Inflammatory macrophage treated with lipopolysaccharide for 1 hour (primary cell): ENCODE results near the gene NLRP8.
"Not testable (repeated sequence)": the region's sequence is repeated elsewhere in the genome, so short reads cannot be mapped to it uniquely, and the experiment has no call there.

Experiments
- DNase-seq, 2 donors: peaks; one replicate each; pipeline ENCODE4 v3.0.0-alpha.2; 2020 to 2022

NLRP8 gene

DNA sequence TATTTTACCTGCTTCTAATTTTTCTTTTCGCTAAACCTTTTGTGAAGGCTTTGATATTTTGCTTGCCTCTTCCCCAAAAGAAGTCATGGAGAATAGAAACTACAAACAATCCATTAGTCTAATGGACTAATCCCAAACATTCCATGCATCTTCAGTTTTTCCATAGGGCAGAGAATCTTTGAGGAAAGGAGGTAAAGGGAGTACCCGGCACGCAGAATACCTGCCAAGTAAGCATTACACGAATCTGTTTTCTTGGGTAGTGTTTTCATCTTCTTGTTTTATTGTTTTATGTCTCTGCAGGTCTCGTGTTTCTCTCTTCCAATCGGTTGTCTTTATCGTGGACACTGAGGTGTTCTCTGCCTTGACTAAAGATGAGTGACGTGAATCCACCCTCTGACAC lies at the start of gene NLRP8:
Gene NLRP8 (plus strand): TSS at position 301 of the 400 bp plus-strand sequence.
- no peak for DNase-seq

DNA sequence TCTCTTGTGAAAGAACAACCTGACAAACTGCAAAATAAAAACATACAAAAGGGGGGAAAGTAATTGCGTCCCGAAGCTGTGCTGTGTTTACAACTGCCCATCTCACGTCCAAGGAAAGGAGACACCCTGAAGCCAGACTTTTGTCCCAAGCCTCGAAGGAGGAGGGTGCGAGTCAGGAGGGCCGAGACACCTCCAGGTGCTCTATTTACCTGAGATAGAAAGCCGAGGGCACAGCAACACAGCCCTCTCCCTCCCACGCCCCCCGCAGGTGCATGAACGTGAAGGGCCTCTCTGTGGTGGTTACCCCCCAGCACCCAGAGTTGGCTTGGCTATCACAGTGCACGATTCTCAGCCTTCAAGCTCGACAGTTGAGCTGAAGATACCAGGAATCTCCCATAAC lies 48.7 kb upstream of the NLRP8 start:
- no peak for DNase-seq

DNA sequence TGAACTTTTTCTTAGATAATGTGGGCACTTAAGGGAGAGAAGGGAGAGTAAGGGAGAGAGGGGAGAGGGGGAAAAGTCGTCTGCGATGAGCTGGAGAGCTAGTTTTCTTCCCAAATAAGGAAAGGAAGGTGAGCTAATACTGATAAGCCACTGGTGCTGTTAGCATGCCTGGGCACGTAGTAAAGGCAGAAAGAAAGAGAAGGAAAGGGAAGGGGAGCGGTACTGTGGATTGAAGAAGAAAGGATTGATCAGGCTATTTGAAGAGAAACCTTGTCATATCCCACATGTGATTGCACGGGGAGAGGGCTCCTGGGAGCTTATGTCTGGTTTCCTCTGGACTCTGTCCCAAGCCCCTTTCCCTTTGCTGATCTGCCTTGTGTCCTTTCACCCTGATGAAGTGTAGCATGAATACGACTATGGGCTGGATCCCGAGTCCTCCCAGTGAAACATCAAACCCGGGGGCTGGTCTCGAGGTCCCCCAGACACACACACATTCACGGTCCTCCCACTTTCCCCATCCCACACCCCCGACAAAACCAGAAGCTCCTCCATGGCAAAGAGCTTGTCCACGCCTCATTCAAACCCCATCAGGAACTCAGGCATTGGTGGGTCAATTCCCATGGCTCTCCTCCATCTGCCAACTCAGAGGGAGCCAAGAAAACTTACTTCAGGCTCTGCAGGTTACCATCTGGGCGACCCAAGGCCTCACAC lies 46.1 kb upstream of the NLRP8 start:
- no peak for DNase-seq

DNA sequence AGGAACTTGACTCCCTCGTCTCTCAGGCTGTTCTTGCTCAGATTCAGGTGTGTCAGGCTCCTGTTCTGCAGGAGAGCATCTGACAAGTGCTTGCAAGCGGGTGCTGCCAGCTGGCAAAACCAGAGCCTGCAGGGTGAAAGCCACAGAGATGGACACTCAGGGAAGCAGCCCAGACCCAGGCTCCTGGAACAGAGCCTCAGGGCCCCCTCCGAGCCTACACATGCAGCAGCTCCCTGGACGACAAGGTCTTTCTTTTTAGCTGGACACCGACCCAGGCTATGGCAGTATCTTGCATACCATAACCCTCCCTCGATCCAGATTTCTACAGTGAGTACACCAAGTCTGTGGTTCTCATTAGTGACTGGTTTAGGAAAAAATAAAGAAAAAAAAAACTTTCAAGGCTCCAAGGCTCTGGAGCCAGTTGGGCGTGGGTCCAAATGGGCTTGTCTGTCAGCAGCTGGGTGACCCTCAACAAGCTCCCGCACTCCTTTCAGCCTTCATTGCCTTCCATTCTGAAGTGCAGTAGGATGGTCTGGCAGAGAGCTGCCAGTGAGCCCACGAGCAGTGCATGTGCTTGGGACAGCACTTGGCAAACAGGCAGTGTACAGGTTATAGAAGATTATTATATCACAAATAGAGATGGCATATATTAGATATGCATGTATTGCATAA lies 45.4 kb upstream of the NLRP8 start:
- no peak for DNase-seq

DNA sequence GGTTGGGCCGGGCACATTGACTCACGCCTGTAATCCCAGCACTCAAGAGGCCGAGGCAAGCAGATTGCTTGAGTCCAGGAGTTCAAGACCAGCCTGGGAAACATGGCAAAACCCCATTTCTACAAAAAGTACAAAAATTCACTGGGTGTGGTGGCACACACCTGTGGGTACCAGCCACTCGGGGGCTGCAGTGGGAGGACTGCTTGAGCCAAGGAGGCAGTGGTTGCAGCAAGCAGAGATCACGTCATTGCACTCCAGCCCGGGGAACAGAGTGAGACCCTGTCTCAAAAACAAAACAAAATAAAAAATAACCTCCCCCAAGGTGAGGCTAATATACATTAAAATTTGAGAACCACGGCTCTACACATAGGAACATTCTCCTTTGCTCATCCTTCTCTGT lies 40.3 kb upstream of the NLRP8 start:
- DNase-seq = no peak

DNA sequence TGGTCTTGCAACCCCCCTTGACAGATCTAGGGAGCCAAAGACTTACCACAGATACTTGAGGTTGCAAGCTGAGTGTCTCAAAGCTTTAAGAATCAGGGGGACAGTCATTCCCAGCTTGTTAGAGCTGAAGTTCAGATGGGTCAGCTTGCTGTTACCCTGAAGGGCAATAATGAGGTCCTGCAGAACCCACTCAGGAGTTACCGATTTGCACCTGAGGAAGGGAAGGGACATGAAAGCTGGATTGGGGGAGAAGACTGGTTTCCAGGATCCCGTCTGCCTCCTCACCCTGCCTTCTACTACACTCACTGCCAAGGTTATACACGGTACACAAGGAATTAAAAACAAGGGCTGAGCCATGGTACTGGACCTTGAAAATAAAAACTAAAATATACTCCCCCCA lies 39.9 kb upstream of the NLRP8 start:
- no peak for DNase-seq

DNA sequence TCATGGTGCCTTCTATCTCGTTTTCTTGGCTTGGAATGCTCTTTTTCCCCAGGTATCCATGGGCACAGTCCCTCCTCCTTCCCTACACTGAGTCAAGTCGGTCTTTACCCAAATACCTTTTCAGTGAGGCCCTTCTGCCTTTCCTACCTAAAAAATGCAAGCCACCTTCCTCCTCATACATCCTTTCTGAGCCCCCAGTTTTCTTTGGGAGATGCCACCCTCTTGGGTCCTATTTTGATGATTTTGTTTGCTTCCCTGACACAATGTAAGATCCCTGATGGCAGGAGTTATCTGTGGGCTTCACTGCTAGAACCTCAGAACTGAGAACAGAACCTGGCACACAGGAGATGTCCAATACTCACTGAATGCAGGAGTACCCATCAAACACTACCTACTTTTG lies 37.8 kb upstream of the NLRP8 start:
- no peak for DNase-seq

DNA sequence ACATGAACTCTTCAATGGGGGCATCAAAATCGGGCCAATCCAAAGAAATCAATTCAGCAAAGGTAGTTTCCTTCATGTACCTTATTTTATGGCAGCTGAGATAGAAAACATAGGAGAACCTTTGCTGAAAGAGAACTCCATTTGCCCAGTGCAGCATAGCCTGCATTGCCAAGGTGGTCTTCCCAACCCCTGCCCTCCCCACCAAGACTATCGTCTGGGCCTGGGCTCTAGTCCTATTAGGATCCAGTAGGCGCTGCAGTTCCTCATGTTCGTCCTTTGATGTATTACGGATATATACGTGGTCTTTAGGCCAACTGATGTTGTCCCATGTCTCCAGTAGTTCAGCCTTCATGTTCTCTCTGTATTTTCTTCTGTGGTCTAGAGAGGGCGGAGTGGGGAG lies 34.7 kb upstream of the NLRP8 start:
- DNase-seq = no peak

DNA sequence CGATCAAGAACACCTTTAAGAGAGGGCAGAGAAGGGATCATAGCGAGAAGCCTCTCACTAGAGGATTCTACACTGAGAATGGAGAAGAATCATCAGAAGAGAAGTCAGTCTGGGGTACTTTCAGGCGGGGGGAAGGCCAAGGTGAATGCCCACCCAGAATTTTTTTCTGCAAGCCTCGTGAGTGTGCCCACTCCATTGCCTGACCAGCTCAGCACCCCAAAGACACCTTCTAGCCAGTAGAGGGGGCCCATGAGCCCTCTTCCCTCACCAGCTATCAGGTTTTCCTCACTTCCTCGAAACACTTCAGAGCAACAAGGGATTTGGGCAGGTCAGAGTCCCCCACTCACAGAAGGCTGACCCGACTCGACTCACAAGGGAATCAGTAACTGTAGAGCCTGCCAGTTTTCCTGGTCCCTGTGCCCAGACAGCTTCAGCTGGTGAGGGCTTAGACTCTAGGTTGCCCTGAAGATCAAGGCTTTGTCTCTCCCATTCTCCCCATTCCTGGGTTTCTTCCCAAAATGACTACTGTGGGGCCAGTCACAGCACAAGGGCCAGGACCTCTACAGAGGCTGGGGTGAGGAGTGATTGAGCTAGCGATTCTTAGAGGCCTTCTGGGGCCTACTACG lies 33.9 kb upstream of the NLRP8 start:
- DNase-seq = no peak

DNA sequence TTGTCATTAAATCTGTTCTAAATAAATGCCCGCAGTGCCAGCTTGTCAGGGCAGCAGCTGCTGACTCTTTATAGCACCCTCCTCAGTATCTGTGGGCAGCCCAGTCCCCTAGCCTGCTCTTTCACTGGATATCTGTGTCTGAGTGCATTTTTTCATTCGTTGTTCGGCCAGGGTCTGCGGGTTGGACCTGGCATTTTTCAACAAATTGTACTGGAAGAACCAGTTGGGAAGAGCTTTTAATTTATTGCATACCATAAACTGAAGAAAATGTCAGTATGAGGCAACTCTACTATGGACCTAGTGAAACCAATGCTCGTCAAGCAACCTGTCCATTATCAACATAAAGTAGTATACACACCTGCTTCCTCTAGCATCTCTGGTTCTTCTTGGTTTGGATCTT lies 24.1 kb upstream of the NLRP8 start:
- no peak for DNase-seq

DNA sequence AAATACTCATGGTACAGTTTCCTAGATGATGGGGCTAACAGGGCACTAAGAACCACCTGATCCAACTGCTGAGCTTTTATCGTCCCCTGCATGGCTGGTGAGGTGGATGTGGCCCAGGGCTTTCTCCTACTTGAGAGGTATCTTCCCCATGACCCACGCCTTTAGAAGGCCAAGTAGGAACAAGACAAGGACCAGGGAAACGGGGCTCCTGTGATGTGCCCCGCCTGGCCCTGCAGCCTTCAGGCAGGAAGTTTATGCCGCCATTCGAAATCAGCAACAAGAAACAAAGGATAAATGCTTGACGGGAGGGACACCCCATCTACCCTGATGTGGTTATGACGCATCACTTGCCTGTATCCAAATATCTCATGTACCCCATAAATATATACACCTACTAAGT lies 19.6 kb upstream of the NLRP8 start:
- no peak for DNase-seq

DNA sequence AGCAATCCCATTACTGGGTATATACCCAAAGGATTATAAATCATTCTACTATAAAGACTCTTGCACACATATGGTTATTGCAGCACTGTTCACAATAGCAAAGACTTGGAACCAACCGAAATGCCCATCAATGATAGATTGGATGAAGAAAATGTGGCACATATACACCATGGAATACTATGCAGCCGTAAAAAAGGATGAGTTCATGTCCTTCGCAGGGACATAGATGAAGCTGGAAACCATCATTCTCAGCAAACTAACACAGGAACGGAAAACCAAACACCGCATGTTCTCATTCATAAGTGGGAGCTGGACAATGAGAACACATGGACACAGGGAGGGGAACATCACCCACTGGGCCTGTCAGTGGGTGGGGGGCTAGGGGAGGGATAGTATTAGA lies 18.4 kb upstream of the NLRP8 start:
- not testable (repeated sequence) for DNase-seq

DNA sequence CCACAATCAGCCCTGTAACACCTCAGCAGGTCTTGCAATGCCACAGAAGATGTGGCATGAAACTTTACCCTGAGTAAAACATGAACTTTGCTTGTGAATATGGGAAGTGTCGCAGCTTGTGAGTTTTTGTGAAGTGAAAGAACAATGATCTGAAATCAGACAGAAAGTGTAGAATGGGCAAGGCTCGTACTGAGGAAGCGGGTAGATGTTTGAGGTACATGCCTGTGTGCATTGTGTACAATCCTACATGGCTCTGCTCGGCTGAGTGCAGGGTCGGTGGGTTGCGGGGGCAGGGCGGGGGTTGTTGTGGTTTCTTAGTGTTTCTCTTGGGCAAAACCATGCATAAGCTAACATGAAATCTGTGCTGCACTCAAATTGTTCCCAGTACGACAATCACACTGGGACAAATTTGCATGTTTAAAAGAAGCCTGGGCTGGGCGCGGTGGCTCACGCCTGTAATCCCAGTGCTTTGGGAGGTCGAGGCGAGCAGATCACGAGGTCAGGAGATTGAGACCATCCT lies 16.6 kb upstream of the NLRP8 start:
- no peak for DNase-seq

DNA sequence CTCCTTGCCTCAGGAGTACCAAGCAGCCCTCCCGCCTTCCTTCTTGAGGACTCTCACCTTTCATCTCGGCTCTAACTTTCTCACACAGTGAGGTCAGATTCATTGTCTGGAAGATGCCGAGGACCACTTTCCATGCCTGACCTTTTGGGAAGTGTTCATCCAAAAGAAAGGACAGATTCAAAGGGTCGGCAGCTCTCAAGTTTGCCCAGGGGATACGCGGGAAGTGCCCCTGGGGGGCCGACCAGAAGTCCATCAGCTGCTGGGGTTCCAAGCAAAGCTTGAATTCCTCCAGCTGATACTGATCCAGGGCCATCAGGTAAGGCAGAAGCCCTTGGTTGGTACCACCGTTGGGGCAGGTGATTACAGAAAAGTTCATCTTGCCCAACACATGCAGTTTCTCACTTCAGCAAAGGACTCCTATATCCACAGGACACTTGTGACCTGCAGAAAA lies 15.7 kb upstream of the NLRP8 start, which contains the start of gene NLRP13:
Gene NLRP13 (minus strand): TSS at position 401 of the 451 bp plus-strand sequence. CDS start 25 bp downstream, at position 376.
- DNase-seq = no peak

DNA sequence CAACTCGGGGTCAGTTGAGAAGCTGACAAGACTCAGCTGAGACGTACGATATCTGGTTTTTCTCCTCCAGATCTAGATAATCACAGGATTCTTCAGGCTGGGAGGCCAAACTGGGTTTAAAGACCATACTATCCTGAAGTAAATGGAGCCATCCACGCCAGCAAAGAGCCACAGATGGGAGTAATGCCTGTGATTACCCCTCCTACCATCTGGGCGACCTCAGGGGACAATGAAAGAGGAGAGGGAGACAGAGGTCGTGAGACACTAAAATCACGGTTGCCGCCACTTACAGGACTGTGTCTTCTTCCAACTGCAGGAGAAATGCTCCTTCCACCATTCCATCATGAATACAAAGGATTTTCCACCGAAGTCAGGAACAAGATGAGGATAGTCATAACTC lies 12.4 kb upstream of the NLRP8 start:
- DNase-seq = no peak

DNA sequence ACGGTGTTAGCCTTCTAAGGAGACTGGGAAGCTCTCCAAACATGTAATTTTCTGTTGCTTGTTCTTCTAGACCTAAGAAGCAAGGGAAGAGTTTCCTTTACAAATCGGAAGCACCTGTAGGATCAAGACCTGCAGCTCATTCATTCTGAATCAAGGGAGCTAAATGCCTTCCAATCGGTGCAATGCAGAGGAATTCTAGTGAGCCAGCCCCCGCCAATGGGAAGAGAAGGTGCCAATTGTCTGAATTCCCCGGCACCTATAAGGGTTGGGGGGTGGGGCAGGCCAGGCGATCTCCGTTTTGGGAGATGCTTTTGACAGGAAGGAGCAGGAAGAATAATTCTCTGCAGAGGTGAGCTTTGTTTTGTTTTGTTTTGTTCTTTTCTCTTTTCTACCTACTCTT lies 8.4 kb upstream of the NLRP8 start:
- no peak for DNase-seq

DNA sequence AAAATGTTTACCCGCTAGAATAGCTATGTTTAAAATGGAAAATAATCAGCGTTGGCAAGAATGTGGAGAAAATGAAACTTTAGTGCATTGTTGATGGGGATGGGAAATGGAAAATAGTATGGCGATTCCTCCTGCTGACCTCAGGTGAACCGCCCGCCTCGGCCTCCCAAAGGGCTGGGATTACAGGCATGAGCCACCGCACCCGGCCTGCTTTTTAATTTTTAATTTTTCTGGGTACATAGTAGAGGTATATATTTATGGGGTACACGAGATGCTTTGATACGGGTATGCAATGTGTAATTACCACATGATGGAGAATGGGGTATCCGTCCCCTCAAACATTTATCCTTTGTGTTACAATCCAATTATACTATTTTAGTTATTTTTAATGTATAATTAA lies 7.3 kb upstream of the NLRP8 start:
- DNase-seq = no peak

DNA sequence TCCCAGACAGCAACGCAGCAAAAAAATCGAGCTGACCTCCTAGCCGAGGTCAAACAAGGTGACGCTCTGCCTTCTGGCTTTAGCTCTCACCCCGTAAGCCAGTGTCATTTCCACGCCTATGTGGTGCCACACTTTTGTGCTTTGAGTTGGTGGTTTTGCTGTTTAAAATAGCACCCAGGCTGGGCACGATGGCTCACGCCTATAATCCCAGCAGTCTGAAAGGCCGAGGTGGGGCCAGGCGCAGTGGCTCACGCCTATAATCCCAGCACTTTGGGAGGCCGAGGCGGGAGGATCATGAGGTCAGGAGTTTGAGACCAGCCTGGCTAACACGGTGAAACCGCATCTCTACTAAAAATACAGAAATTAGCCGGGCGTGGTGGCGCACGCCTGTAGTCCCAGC lies 2.9 kb downstream of the NLRP8 start:
- DNase-seq = not testable (repeated sequence)

DNA sequence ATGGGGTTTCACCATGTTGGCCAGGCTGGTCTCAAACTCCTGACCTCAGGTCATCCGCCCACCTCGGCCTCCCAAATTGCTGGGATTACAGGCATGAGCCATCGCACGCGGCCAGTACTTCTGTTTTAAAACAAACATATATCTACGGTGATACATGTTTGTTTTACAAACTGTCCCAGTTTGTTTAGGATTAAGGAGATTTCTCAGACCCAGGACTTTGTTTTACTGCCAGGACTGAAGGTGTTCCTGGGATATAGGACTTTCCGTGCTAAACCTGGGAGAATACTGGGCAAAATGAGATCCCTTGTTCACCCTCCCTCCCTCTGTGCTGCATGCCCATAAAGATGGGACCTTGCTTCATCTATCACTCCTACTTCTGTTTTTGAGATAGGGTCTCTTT lies 8.8 kb downstream of the NLRP8 start:
- no peak for DNase-seq

DNA sequence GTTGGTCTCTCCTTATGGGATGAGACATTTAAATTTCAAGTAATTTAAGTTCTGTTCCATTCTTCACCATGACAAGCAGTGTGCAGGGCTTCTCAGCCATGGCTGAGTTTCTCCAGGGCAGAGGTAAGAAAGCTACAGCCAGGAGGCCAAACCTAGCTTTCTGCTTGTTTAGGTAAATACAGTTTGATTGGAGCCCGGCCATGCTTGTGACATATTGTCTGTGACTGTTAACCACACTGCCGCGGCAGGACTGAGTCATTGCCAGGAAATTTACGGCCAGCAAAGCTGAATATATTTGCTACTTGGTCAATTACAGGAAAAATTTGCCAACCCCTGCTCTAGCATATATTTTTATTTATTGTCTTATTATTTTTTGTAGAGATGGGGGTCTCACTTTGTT lies 10.7 kb downstream of the NLRP8 start:
- no peak for DNase-seq

DNA sequence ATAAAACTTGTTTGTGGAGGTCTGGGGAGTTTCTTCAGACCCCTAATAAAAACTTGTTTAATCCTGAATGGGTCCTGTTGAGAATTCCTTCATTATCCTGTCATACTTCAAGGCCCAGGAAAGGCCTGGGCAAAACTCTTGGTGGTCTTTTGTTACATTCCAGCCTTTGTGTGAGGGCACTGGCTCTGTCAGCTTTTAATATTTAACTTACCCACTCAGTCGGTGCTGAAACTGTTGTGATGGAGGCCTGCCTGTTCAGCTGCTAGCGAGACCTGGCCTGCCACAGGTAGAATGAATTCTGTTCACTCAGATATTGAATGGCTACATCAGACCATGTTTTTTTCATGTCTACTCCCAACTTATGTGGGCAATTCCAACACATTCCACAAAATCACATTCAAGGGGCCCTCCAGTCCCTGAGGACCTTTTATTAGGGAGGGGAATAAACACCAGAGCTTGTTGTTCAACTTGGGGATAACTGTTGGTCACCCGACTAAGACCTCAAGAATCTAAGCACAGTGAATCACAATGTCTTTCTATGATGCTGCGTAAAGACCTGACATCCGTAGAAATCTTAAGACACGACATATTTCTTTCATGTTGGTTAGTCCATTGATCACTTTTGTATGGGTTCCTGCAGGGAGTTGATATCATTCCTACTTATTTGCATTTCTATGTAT lies 12.5 kb downstream of the NLRP8 start:
- DNase-seq = no peak

DNA sequence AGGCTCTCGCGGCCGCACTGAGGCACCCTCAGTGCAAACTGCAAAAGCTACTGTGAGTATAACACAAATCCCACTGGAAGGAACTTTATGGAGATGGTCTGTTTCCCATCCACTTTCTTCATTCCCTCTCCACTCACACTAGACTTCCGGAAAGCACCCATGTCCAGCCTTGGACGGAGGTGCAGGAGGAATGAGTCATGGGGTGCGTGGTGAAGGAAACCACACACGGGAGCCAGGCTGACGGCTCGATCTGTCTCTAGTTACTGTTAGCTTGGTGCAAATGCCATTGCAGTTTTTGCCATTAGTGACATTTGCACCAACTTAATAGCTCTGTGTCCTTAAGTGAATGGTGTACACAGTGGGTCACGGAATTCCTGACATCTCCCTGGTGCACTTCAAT lies 14.6 kb downstream of the NLRP8 start:
- DNase-seq = no peak

DNA sequence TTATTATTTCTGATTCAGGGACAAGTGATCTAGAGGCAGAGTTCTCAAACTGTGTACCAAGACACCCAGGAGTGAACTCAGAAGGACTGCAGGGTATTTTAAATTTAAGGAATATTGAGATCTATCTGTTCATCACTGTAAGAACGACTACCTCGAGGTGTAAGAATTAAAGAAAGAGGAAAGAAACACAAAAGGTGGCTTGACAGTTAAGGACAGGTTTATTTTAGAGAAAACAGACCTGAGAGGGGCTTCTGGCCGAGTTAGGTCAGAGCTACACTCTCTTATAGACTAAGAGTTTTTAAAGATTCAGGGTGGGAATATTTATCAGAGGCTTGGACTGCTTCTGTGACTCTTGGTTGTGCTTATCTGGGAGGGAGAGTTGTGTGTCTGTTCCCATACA lies 26.4 kb downstream of the NLRP8 start:
- DNase-seq = no peak
